WTC11 (cell line): ENCODE results near the gene SETD7. TPM values are rescaled to one million over a fixed set of nuclear protein-coding genes. Genes with fewer than 3 reads are reported as not detected.

Experiments
- ATAC-seq: fragments of 200-7000 bp; cut with Tn5 transposase; 2 replicates; pipeline ENCODE4 v1.10.0; 2021; ENCODE audit warnings: mild to moderate bottlenecking, moderate library complexity
- Bru-seq: library from RNA; stranded (reverse); fragments of 400-500 nt; gene quantifications from one replicate; lab custom pipeline; 2021; lab: Mats Ljungman, UMichigan
- CTCF ChIA-PET: fragments of 300-600 bp; sonication (Branson Sonifier 250); formaldehyde crosslinking; loops from one replicate; lab custom pipeline; 2021; ENCODE audit warnings: antibody characterized with exemption; lab: Charles Lee
- POLR2A ChIA-PET: fragments of 350-600 bp; sonication (Branson Sonifier 250); formaldehyde crosslinking; loops from one replicate; lab custom pipeline; 2021; ENCODE audit warnings: antibody characterized with exemption; lab: Charles Lee
- DNase-seq: peaks from one replicate; pipeline ENCODE4 v3.0.0; 2021; ENCODE audit warnings: low spot score
- H3K27ac Mint-ChIP-seq: 2 replicates; pipeline ENCODE4 v1.8.0; 2021; ENCODE audit warnings: mixed read lengths
- H3K27me3 Mint-ChIP-seq: 2 replicates; pipeline ENCODE4 v1.8.0; 2021; ENCODE audit warnings: low read depth, mild to moderate bottlenecking, moderate library complexity, mixed read lengths
- H3K36me3 Mint-ChIP-seq: 2 replicates; pipeline ENCODE4 v1.8.0; 2021; ENCODE audit warnings: mixed read lengths
- H3K4me1 Mint-ChIP-seq: 2 replicates; pipeline ENCODE4 v1.8.0; 2022; ENCODE audit warnings: mixed read lengths
- H3K4me3 Mint-ChIP-seq: 2 replicates; pipeline ENCODE4 v1.8.0; 2021; ENCODE audit warnings: mild to moderate bottlenecking, moderate library complexity, mixed read lengths
- H3K9me3 Mint-ChIP-seq: 2 replicates; pipeline ENCODE4 v1.8.0; 2021; ENCODE audit warnings: mixed read lengths
- ATF1 ChIP-seq: sonication (generic); formaldehyde crosslinking; IDR thresholded peaks from 2 replicates; pipeline ENCODE4 v1.8.1; 2023; ENCODE audit warnings: mild to moderate bottlenecking, moderate library complexity, missing genetic modification reagents
- ETV6 ChIP-seq: sonication (generic); formaldehyde crosslinking; IDR thresholded peaks from 2 replicates; pipeline ENCODE4 v1.8.1; 2022; ENCODE audit warnings: mild to moderate bottlenecking, missing genetic modification reagents
- GTF2I ChIP-seq: fragments of 250-450 bp; sonication (Bioruptor Pico); conservative IDR thresholded peaks from 2 replicates; pipeline ENCODE4 v1.4.0; 2021; ENCODE audit warnings: mild to moderate bottlenecking
- IRF2 ChIP-seq: sonication (generic); formaldehyde crosslinking; IDR thresholded peaks from 2 replicates; pipeline ENCODE4 v1.8.0; 2022; ENCODE audit warnings: low read depth, missing genetic modification reagents, borderline replicate concordance
- NFYB ChIP-seq: sonication (generic); formaldehyde crosslinking; conservative IDR thresholded peaks from 2 replicates; pipeline ENCODE4 v1.8.0; 2022; ENCODE audit warnings: low read depth, missing genetic modification reagents
- NR3C1 ChIP-seq: sonication (generic); formaldehyde crosslinking; conservative IDR thresholded peaks from 2 replicates; pipeline ENCODE4 v1.8.1; 2023; ENCODE audit warnings: low read depth, mild to moderate bottlenecking, missing genetic modification reagents
- RELA ChIP-seq: sonication (generic); formaldehyde crosslinking; IDR thresholded peaks from 2 replicates; pipeline ENCODE4 v1.8.1; 2022; ENCODE audit warnings: missing genetic modification reagents, mild to moderate bottlenecking, borderline replicate concordance
- SMAD3 ChIP-seq: sonication (generic); formaldehyde crosslinking; IDR thresholded peaks from 2 replicates; pipeline ENCODE4 v1.8.0; 2022; ENCODE audit warnings: missing genetic modification reagents, mild to moderate bottlenecking, borderline replicate concordance
- SP1 ChIP-seq: sonication (generic); formaldehyde crosslinking; conservative IDR thresholded peaks from 2 replicates; pipeline ENCODE4 v1.8.1; 2022; ENCODE audit warnings: missing genetic modification reagents
- ZBTB21 ChIP-seq: sonication (generic); formaldehyde crosslinking; IDR thresholded peaks from 2 replicates; pipeline ENCODE4 v1.8.1; 2023; ENCODE audit warnings: mild to moderate bottlenecking, missing genetic modification reagents, borderline replicate concordance
- ZNF138 ChIP-seq: sonication (generic); formaldehyde crosslinking; conservative IDR thresholded peaks from 2 replicates; pipeline ENCODE4 v1.8.1; 2022; ENCODE audit warnings: mild to moderate bottlenecking, moderate library complexity, missing genetic modification reagents
- ZNF263 ChIP-seq: sonication (generic); formaldehyde crosslinking; IDR thresholded peaks from 2 replicates; pipeline ENCODE4 v1.8.1; 2022; ENCODE audit warnings: low read depth, mild to moderate bottlenecking, moderate library complexity, missing genetic modification reagents
- ZNF423 ChIP-seq: fragments of 250-450 bp; sonication (Bioruptor Pico); IDR thresholded peaks from 2 replicates; pipeline ENCODE4 v2.1.2; 2022; ENCODE audit warnings: mild to moderate bottlenecking, moderate library complexity
- long read RNA-seq, 3 experiments: library from RNA in 1 of 3; library from capped mRNA in 1 of 3; library from polyadenylated mRNA in 1 of 3; unstranded in 2 of 3; stranded (forward) in 1 of 3; transcript quantifications; one replicate each; pipeline ENCODE4 v2.0.0, GENCODE V29; 2021
- total RNA-seq: library from RNA; stranded (reverse); gene quantifications from 3 replicates; pipeline ENCODE4 v1.2.3, GENCODE V29; 2021
- TF ChIP-seq, protein P1 (sequence below): sonication (generic); formaldehyde crosslinking; IDR thresholded peaks from 2 replicates; pipeline ENCODE4 v1.8.0; 2023; ENCODE audit warnings: missing genetic modification reagents, mild to moderate bottlenecking, borderline replicate concordance
- TF ChIP-seq, protein P2 (sequence below): sonication (generic); formaldehyde crosslinking; IDR thresholded peaks from 2 replicates; pipeline ENCODE4 v1.8.0; 2022; ENCODE audit warnings: mild to moderate bottlenecking, missing genetic modification reagents
- TF ChIP-seq, protein P3 (sequence below): sonication (generic); formaldehyde crosslinking; conservative IDR thresholded peaks from 2 replicates; pipeline ENCODE4 v1.8.1; 2022; ENCODE audit warnings: mild to moderate bottlenecking, missing genetic modification reagents
- TF ChIP-seq, protein P4 (sequence below): sonication (generic); formaldehyde crosslinking; IDR thresholded peaks from 2 replicates; pipeline ENCODE4 v1.8.1; 2023; ENCODE audit warnings: mild to moderate bottlenecking, missing genetic modification reagents, moderate library complexity
- TF ChIP-seq, protein P5 (sequence below): sonication (generic); formaldehyde crosslinking; IDR thresholded peaks from 2 replicates; pipeline ENCODE4 v1.8.0; 2023; ENCODE audit warnings: mild to moderate bottlenecking, missing genetic modification reagents
- TF ChIP-seq, protein P6 (sequence below): sonication (generic); formaldehyde crosslinking; IDR thresholded peaks from 2 replicates; pipeline ENCODE4 v1.8.1; 2022; ENCODE audit warnings: low read depth, mild to moderate bottlenecking, moderate library complexity, missing genetic modification reagents, borderline replicate concordance

Gene SETD7
- total RNA-seq (4.6 to 5.6 TPM (median 4.9 TPM) in 3 replicates), Bru-seq, nascent RNA (percentile 48 among the genes with signal in this experiment)
- long read RNA-seq, experiment 1, full-length matches to known transcripts: 6 of 16 reads
- long read RNA-seq, experiment 1, partial matches to known transcripts: 0 of 16 reads
- long read RNA-seq, experiment 1, other reads (novel, unspliced or antisense): 10 of 16 reads
- long read RNA-seq, experiment 2, partial matches to known transcripts: 1 of 8 reads
- long read RNA-seq, experiment 2, other reads (novel, unspliced or antisense): 6 of 8 reads
- long read RNA-seq, experiment 3, full-length matches to known transcripts: 6 of 6 reads
- long read RNA-seq, experiment 3, partial matches to known transcripts: 0 of 6 reads
- long read RNA-seq, experiment 3, other reads (novel, unspliced or antisense): 0 of 6 reads

DNA sequence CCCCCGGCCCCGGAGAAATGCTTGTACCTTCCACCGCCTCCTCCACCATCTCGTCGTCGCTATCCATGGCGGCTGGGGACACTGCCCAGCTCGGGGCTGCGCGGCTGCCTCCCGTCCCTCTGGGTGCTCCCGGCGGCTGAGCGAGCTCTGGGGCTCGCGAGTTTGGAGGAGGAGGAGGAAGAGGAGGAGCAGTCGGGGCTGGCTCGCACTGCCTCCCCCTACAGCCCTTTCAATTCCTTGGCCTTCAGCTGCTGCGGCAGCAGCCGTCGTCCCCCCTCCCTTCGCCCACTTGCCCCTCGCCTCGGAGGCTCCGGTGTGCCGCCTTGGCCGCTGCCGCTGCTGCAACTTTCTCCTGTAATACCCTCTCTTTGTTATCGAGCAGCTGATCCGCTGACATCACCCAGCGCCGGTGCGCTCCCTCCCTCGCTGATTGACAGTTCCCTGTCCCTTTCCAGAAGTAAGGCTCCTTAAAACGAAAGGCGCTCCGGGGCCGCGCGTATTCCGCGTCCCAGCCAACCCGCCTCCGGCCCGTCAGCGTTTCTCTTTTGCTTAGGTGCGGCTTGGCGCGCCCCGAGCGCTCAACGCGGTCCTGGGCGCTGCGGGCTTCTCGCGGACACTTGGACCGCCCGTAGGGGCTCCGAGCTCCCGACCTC lies at the start of gene SETD7:
TSS of gene SETD7 (minus strand) at position 149 of the 653 bp plus-strand sequence. CDS start at position 67, 82 bp downstream.
- Mint-ChIP-seq H3K4me3 (peak within 1 kb of the TSS; percentile 93), H3K9me3 (no peaks in the 10 kb centered on the region), H3K27me3 (peaks cover 69% of the 10 kb centered on the region), H3K4me1 (peaks cover 48% of the 10 kb centered on the region)
- peak; percentile 31 for ATAC-seq
- POLR2A ChIA-PET: interaction anchor here (0.7 to 1.9 kb wide), 3 partner anchors 42 to 377 kb away, joined by 3 to 7 read pairs (median 3); no protein-coding TSS in a partner anchor
- peak; percentile 77 for DNase-seq
- TF ChIP-seq, protein P1, sequence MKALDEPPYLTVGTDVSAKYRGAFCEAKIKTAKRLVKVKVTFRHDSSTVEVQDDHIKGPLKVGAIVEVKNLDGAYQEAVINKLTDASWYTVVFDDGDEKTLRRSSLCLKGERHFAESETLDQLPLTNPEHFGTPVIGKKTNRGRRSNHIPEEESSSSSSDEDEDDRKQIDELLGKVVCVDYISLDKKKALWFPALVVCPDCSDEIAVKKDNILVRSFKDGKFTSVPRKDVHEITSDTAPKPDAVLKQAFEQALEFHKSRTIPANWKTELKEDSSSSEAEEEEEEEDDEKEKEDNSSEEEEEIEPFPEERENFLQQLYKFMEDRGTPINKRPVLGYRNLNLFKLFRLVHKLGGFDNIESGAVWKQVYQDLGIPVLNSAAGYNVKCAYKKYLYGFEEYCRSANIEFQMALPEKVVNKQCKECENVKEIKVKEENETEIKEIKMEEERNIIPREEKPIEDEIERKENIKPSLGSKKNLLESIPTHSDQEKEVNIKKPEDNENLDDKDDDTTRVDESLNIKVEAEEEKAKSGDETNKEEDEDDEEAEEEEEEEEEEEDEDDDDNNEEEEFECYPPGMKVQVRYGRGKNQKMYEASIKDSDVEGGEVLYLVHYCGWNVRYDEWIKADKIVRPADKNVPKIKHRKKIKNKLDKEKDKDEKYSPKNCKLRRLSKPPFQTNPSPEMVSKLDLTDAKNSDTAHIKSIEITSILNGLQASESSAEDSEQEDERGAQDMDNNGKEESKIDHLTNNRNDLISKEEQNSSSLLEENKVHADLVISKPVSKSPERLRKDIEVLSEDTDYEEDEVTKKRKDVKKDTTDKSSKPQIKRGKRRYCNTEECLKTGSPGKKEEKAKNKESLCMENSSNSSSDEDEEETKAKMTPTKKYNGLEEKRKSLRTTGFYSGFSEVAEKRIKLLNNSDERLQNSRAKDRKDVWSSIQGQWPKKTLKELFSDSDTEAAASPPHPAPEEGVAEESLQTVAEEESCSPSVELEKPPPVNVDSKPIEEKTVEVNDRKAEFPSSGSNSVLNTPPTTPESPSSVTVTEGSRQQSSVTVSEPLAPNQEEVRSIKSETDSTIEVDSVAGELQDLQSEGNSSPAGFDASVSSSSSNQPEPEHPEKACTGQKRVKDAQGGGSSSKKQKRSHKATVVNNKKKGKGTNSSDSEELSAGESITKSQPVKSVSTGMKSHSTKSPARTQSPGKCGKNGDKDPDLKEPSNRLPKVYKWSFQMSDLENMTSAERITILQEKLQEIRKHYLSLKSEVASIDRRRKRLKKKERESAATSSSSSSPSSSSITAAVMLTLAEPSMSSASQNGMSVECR: 0 out of 2 replicates have a peak, but pooled peaks have one; percentile 55
- TF ChIP-seq, protein P2, sequence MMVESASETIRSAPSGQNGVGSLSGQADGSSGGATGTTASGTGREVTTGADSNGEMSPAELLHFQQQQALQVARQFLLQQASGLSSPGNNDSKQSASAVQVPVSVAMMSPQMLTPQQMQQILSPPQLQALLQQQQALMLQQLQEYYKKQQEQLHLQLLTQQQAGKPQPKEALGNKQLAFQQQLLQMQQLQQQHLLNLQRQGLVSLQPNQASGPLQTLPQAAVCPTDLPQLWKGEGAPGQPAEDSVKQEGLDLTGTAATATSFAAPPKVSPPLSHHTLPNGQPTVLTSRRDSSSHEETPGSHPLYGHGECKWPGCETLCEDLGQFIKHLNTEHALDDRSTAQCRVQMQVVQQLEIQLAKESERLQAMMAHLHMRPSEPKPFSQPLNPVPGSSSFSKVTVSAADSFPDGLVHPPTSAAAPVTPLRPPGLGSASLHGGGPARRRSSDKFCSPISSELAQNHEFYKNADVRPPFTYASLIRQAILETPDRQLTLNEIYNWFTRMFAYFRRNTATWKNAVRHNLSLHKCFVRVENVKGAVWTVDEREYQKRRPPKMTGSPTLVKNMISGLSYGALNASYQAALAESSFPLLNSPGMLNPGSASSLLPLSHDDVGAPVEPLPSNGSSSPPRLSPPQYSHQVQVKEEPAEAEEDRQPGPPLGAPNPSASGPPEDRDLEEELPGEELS (CRISPR knock-in tag): peak; percentile 16; the same call in 1 of the 2 replicates
- TF ChIP-seq SMAD3 (CRISPR knock-in tag): 0 out of 2 replicates have a peak, but pooled peaks have one; percentile 55
- TF ChIP-seq NFYB: 0 out of 2 replicates have a peak, but pooled peaks have one; percentile 16
- peak; percentile 65; the same call in 1 of the 2 replicates for TF ChIP-seq ETV6 (CRISPR knock-in tag)
- TF ChIP-seq, protein P3, sequence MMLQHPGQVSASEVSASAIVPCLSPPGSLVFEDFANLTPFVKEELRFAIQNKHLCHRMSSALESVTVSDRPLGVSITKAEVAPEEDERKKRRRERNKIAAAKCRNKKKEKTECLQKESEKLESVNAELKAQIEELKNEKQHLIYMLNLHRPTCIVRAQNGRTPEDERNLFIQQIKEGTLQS (CRISPR knock-in tag): no peak
- TF ChIP-seq ZNF263 (CRISPR knock-in tag): peak; percentile 92
- no peak for TF ChIP-seq SP1 (CRISPR knock-in tag)
- TF ChIP-seq, protein P4, sequence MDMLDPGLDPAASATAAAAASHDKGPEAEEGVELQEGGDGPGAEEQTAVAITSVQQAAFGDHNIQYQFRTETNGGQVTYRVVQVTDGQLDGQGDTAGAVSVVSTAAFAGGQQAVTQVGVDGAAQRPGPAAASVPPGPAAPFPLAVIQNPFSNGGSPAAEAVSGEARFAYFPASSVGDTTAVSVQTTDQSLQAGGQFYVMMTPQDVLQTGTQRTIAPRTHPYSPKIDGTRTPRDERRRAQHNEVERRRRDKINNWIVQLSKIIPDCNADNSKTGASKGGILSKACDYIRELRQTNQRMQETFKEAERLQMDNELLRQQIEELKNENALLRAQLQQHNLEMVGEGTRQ (CRISPR knock-in tag): peak; percentile 8; the same call in 1 of the 2 replicates
- TF ChIP-seq, all 79 proteins: peak for 7
- Mint-ChIP-seq H3K27ac (0 out of 2 replicates have a peak within 1 kb of the TSS, but pooled peaks have one; percentile 64), H3K36me3 (no peaks in the 10 kb centered on the region)
- CTCF ChIA-PET: interaction anchor here (1.1 to 2.7 kb wide), 6 partner anchors 12 to 101 kb away, joined by 3 to 14 read pairs (median 4); no protein-coding TSS in a partner anchor

DNA sequence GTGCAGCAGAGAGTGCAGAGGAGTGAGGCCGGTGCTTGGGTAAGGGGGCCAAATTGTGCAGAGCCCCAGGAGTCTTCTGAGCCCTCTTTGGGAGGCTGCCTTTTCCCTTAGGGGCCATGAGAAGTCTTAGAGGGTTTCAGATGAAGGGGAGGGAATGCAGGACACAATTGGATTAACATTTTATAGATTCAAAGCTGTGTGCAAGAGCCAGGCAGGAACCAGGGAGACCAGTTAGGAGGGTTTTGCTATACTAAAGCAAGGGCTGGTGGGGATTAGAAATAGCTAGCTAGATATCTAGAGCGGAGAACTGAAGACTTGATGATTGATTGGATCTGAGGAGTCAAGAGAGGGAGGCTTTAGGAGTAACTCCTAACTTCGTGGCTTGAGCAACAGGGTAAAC lies 49.5 kb upstream of the SETD7 start:
- H3K27me3 Mint-ChIP-seq: peaks cover 15% of the 10 kb centered on the region
- peaks cover 4% of the 10 kb centered on the region; the same call in 1 of the 2 replicates for H3K9me3 Mint-ChIP-seq
- ATAC-seq (no peak), DNase-seq (no peak)
- 0 out of 2 replicates have a peak, but pooled peaks cover 11% of the 10 kb centered on the region for H3K4me1 Mint-ChIP-seq
- POLR2A ChIA-PET: no interaction called here
- CTCF ChIA-PET: interaction anchor here (0.9 to 2.2 kb wide), 4 partner anchors 14 to 108 kb away, joined by 3 to 9 read pairs (median 8); no protein-coding TSS in a partner anchor
- H3K36me3 Mint-ChIP-seq: no peaks in the 10 kb centered on the region
- no peak overlapping the region for H3K27ac Mint-ChIP-seq
- H3K4me3 Mint-ChIP-seq: no peak overlapping the region
- TF ChIP-seq, protein P3 (CRISPR knock-in tag): no peak
- TF ChIP-seq ZNF423: no peak
- TF ChIP-seq ATF1: no peak
- TF ChIP-seq GTF2I (CRISPR knock-in tag): no peak
- no peak for TF ChIP-seq NR3C1
- no peak for TF ChIP-seq IRF2 (CRISPR knock-in tag)
- no peak for TF ChIP-seq SMAD3 (CRISPR knock-in tag)
- TF ChIP-seq, protein P5, sequence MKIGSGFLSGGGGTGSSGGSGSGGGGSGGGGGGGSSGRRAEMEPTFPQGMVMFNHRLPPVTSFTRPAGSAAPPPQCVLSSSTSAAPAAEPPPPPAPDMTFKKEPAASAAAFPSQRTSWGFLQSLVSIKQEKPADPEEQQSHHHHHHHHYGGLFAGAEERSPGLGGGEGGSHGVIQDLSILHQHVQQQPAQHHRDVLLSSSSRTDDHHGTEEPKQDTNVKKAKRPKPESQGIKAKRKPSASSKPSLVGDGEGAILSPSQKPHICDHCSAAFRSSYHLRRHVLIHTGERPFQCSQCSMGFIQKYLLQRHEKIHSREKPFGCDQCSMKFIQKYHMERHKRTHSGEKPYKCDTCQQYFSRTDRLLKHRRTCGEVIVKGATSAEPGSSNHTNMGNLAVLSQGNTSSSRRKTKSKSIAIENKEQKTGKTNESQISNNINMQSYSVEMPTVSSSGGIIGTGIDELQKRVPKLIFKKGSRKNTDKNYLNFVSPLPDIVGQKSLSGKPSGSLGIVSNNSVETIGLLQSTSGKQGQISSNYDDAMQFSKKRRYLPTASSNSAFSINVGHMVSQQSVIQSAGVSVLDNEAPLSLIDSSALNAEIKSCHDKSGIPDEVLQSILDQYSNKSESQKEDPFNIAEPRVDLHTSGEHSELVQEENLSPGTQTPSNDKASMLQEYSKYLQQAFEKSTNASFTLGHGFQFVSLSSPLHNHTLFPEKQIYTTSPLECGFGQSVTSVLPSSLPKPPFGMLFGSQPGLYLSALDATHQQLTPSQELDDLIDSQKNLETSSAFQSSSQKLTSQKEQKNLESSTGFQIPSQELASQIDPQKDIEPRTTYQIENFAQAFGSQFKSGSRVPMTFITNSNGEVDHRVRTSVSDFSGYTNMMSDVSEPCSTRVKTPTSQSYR (CRISPR knock-in tag): no peak
- no peak for TF ChIP-seq ZNF138 (CRISPR knock-in tag)
- TF ChIP-seq, protein P6, sequence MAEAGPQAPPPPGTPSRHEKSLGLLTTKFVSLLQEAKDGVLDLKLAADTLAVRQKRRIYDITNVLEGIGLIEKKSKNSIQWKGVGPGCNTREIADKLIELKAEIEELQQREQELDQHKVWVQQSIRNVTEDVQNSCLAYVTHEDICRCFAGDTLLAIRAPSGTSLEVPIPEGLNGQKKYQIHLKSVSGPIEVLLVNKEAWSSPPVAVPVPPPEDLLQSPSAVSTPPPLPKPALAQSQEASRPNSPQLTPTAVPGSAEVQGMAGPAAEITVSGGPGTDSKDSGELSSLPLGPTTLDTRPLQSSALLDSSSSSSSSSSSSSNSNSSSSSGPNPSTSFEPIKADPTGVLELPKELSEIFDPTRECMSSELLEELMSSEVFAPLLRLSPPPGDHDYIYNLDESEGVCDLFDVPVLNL (CRISPR knock-in tag): no peak
- TF ChIP-seq ZBTB21 (CRISPR knock-in tag): no peak
- no peak for TF ChIP-seq RELA (CRISPR knock-in tag)
